Prostate gland (tissue), 2 donors: ENCODE measurements around the gene NUP133.

Source experiments
- POLR2A ChIP-seq: fragments of 450-650 bp; IDR thresholded peaks from one replicate; pipeline ENCODE4 v1.6.1; 2016; ENCODE audit warnings: antibody characterized with exemption, mild to moderate bottlenecking
- POLR2AphosphoS5 ChIP-seq: sonication (generic); formaldehyde crosslinking; IDR thresholded peaks from one replicate; pipeline ENCODE4 v1.6.1; 2017; ENCODE audit warnings: antibody characterized with exemption
- TF ChIP-seq, protein P1 (sequence below), 4 experiments: fragments of 200-600 bp in 2 of 4; fragments of 450-650 bp in 2 of 4; sonication (generic) in 2 of 4; IDR thresholded peaks; 1 replicate in 3 of 4; 2 replicates in 1 of 4; pipeline ENCODE4 v1.5.1; 2016 to 2019; ENCODE audit warnings: antibody characterized with exemption in 4 of 4, mild to moderate bottlenecking in 2 of 4, moderate library complexity in 2 of 4

- TF ChIP-seq, protein P1, sequence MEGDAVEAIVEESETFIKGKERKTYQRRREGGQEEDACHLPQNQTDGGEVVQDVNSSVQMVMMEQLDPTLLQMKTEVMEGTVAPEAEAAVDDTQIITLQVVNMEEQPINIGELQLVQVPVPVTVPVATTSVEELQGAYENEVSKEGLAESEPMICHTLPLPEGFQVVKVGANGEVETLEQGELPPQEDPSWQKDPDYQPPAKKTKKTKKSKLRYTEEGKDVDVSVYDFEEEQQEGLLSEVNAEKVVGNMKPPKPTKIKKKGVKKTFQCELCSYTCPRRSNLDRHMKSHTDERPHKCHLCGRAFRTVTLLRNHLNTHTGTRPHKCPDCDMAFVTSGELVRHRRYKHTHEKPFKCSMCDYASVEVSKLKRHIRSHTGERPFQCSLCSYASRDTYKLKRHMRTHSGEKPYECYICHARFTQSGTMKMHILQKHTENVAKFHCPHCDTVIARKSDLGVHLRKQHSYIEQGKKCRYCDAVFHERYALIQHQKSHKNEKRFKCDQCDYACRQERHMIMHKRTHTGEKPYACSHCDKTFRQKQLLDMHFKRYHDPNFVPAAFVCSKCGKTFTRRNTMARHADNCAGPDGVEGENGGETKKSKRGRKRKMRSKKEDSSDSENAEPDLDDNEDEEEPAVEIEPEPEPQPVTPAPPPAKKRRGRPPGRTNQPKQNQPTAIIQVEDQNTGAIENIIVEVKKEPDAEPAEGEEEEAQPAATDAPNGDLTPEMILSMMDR (IDR thresholded peaks at IDR 0.05), result no peak
- no peak for TF ChIP-seq POLR2A
- TF ChIP-seq POLR2AphosphoS5, result no peak
Measured at GRCh38 chr1:229396585-229397206, 111.4 kb downstream of the NUP133 start.
